ENCODE data around the gene CCM2.

- TF ChIP-seq CTCF (IDR thresholded peaks at IDR 0.05; ENCODE audit: insufficient read depth, low read depth, low read length) = no peak
- TF ChIP-seq EZH2 (IDR thresholded peaks at IDR 0.05; ENCODE audit: insufficient read depth, low read length) = no peak
These were observed 27.4 kb upstream of the CCM2 start for GRCh38 chr7:44972562-44972961.

Measured in astrocyte (in vitro differentiated cells and primary cell).